Keratinocyte (primary cell): ENCODE results near the gene CASP6. TPM values are rescaled to one million over a fixed set of nuclear protein-coding genes. Genes with fewer than 3 reads are reported as not detected.

Experiments
- DNase-seq: peaks from one replicate; pipeline ENCODE4 v3.0.0-alpha.2; 2011; ENCODE audit warnings: low read depth, missing footprints, low spot score
- FAIRE-seq: peaks from 2 replicates; lab custom pipeline; 2011; peaks lifted over from hg19 to GRCh38; lab: Jason Lieb, UNC
- H2AFZ ChIP-seq: 2 replicates; pipeline ENCODE4 v1.6.0; 2012; ENCODE audit warnings: low read length, control low read depth, inconsistent platforms; ENCODE audit not compliant: control insufficient read depth
- H3K27ac ChIP-seq: 2 replicates; pipeline ENCODE4 v1.5.1; 2011; ENCODE audit warnings: low read length; ENCODE audit not compliant: control insufficient read depth, insufficient read depth
- H3K27me3 ChIP-seq: 3 replicates; pipeline ENCODE4 v1.6.0; 2011; ENCODE audit warnings: low read length; ENCODE audit not compliant: control insufficient read depth, insufficient read depth; ENCODE audit errors: extremely low read depth
- H3K36me3 ChIP-seq, 2 experiments: 2 replicates in 1 of 2; 3 replicates in 1 of 2; pipeline ENCODE4 v1.5.1; 2011; ENCODE audit warnings: low read length in 2 of 2, mild to moderate bottlenecking in 1 of 2; ENCODE audit not compliant: control insufficient read depth in 2 of 2, insufficient read depth in 2 of 2; ENCODE audit errors: extremely low read depth in 1 of 2
- H3K4me1 ChIP-seq: 3 replicates; pipeline ENCODE4 v1.5.1; 2011; ENCODE audit warnings: low read length; ENCODE audit not compliant: control insufficient read depth, insufficient read depth; ENCODE audit errors: extremely low read depth
- H3K4me2 ChIP-seq: 3 replicates; pipeline ENCODE4 v1.6.0; 2011; ENCODE audit warnings: low read depth, low read length; ENCODE audit not compliant: control insufficient read depth, insufficient read depth; ENCODE audit errors: extremely low read depth
- H3K4me3 ChIP-seq, 3 experiments: fragments of 200-600 bp in 1 of 3; sonication (generic) in 1 of 3; 2 replicates in 2 of 3; 3 replicates in 1 of 3; pipeline ENCODE4 v1.5.1; 2011 to 2016; ENCODE audit warnings: low read length in 3 of 3, mild to moderate bottlenecking in 3 of 3, control low read depth in 2 of 3, inconsistent platforms in 1 of 3, low read depth in 1 of 3, mixed read lengths in 1 of 3, mixed run types in 1 of 3, moderate library complexity in 1 of 3; ENCODE audit not compliant: control insufficient read depth in 2 of 3, insufficient read depth in 2 of 3; ENCODE audit errors: extremely low read depth in 1 of 3
- H3K79me2 ChIP-seq: 2 replicates; pipeline ENCODE4 v1.6.0; 2012; ENCODE audit warnings: low read length; ENCODE audit not compliant: control insufficient read depth, insufficient read depth
- H3K9ac ChIP-seq: 3 replicates; pipeline ENCODE4 v1.6.0; 2011; ENCODE audit warnings: low read length; ENCODE audit not compliant: control insufficient read depth, insufficient read depth; ENCODE audit errors: extremely low read depth
- H3K9me1 ChIP-seq: 3 replicates; pipeline ENCODE4 v1.6.0; 2011; ENCODE audit warnings: low read length; ENCODE audit not compliant: control insufficient read depth, insufficient read depth; ENCODE audit errors: extremely low read depth
- H3K9me3 ChIP-seq: 2 replicates; pipeline ENCODE4 v1.5.1; 2012; ENCODE audit warnings: low read depth, low read length; ENCODE audit not compliant: control insufficient read depth
- H4K20me1 ChIP-seq: 3 replicates; pipeline ENCODE4 v1.6.0; 2011; ENCODE audit warnings: low read length; ENCODE audit not compliant: control insufficient read depth, insufficient read depth; ENCODE audit errors: extremely low read depth
- EZH2 ChIP-seq: IDR thresholded peaks from one replicate; pipeline ENCODE4 v1.6.1; 2012; ENCODE audit warnings: inconsistent platforms, mild to moderate bottlenecking, low read length, moderate library complexity
- dilution Hi-C: fragments of 300-500 bp; cut with MboI; formaldehyde crosslinking; loops from one replicate; pipeline ENCODE4 v1.7.0; 2020; ENCODE audit warnings: low sequenced_read_pairs; ENCODE audit not compliant: extremely low pct_ligation_motif_present
- polyA plus RNA-seq, 5 experiments: library from polyadenylated mRNA; depleted of rRNA in 3 of 5; stranded (reverse) in 3 of 5; stranded (forward) in 1 of 5; unstranded in 1 of 5; fragments of >200 nt; gene quantifications; 1 replicate in 1 of 5; 2 replicates in 3 of 5; 3 replicates in 1 of 5; pipeline versions ENCODE4 v1.2.1 to v1.2.3, GENCODE V29; 2011 to 2012; ENCODE audit warnings: missing spikeins in 2 of 5, low read depth in 1 of 5, low replicate concordance in 1 of 5
- TF ChIP-seq, protein P1 (sequence below), 3 experiments: IDR thresholded peaks in 1 of 3; conservative IDR thresholded peaks in 1 of 3; optimal IDR thresholded peaks in 1 of 3; 2 replicates in 2 of 3; 3 replicates in 1 of 3; pipeline versions ENCODE3 to v1.5.1; 2011; ENCODE audit warnings: low read length in 3 of 3, mild to moderate bottlenecking in 3 of 3, moderate library complexity in 2 of 3, control low read depth in 1 of 3, inconsistent platforms in 1 of 3; ENCODE audit not compliant: insufficient read depth in 2 of 3; ENCODE audit errors: extremely low read depth in 1 of 3

CASP6 gene
- polyA plus RNA-seq, 1 donor (not counting 4 experiments of a cell fraction or from before 2014, with no cell fraction given): 52.0 TPM

DNA sequence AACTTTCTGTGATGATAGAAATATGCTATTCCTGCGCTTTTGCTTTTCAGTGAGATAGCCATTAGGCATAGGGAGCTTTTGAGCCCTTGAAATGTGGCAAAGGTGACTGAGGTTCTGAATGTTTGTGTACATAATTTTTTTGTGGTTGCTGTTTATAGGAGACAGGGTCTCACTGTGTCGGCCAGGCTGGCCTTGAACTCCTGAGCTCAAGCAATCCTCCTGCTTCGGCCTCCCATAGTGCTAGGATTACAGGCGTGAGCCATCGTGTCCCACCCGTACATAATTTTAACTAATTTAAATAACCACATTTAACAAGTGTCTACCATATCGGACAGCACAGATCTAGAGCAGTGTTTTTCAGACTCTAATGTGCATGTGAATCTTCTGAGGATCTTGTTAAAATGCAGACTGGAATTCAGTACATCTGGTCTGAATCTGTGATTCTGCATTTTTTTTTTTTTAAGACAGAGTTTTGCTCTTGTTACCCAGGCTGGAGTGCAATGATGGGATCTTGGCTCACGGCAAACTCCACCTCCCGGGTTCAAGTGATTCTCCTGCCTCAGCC, 45.3 kb downstream of the CASP6 start:
- no peak overlapping the region for H2AFZ ChIP-seq

DNA sequence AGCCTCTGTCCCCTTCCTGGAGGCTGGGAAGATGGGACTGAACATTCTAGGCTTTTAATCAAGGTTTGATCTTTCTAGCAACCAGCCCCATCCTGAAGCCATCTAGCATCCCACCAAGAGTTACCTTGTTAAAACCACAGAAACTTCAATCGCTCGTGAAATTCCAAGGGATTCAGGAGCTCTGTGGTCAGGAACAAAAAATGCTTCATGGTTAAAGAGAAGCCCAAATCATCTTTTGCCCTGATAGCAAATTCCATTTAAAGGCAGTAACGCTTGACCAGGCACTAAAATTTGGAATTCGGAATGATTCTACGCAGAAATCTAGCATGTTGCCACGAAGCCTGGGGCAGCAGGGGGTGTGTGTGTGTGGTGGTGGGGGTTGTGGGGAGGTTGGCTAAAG, 47.8 kb downstream of the CASP6 start:
- Histone ChIP-seq H3K4me1 (no peaks in the 10 kb centered on the region), H3K9me3 (no peaks in the 10 kb centered on the region), H3K9me1 (no peaks in the 10 kb centered on the region), H3K4me3 (no peak overlapping the region), H3K4me2 (no peak overlapping the region), H3K79me2 (no peaks in the 10 kb centered on the region), H3K27ac (no peak overlapping the region), H3K27me3 (no peaks in the 10 kb centered on the region), H4K20me1 (no peaks in the 10 kb centered on the region), H3K9ac (no peak overlapping the region), H2AFZ (no peak overlapping the region), H3K36me3 (no peaks in the 10 kb centered on the region)
- dilution Hi-C loops: no loop called here
- FAIRE-seq (no peak), DNase-seq (no peak)
- TF ChIP-seq, protein P1, sequence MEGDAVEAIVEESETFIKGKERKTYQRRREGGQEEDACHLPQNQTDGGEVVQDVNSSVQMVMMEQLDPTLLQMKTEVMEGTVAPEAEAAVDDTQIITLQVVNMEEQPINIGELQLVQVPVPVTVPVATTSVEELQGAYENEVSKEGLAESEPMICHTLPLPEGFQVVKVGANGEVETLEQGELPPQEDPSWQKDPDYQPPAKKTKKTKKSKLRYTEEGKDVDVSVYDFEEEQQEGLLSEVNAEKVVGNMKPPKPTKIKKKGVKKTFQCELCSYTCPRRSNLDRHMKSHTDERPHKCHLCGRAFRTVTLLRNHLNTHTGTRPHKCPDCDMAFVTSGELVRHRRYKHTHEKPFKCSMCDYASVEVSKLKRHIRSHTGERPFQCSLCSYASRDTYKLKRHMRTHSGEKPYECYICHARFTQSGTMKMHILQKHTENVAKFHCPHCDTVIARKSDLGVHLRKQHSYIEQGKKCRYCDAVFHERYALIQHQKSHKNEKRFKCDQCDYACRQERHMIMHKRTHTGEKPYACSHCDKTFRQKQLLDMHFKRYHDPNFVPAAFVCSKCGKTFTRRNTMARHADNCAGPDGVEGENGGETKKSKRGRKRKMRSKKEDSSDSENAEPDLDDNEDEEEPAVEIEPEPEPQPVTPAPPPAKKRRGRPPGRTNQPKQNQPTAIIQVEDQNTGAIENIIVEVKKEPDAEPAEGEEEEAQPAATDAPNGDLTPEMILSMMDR (optimal IDR thresholded peaks at IDR 0.05 in 1 of 3, IDR thresholded peaks at IDR 0.05 in 1 of 3, conservative IDR thresholded peaks at IDR 0.05 in 1 of 3; ENCODE audit: extremely low read depth in 1 of 3, insufficient read depth in 2 of 3, low read length in 3 of 3): no peak
- no peak for TF ChIP-seq EZH2

More for the DNA sequence above, 45.3 kb downstream of the CASP6 start:
- Histone ChIP-seq H3K79me2 (no peaks in the 10 kb centered on the region), H3K36me3 (no peaks in the 10 kb centered on the region), H3K4me3 (no peak overlapping the region), H3K4me1 (no peaks in the 10 kb centered on the region), H4K20me1 (no peaks in the 10 kb centered on the region), H3K9ac (no peak overlapping the region), H3K27ac (no peak overlapping the region), H3K4me2 (no peak overlapping the region), H3K9me1 (no peaks in the 10 kb centered on the region), H3K27me3 (no peaks in the 10 kb centered on the region), H3K9me3 (no peaks in the 10 kb centered on the region)
- DNase-seq: no peak
- no peak for FAIRE-seq
- dilution Hi-C loops: no loop called here
- no peak for TF ChIP-seq EZH2
- TF ChIP-seq, protein P1 (optimal IDR thresholded peaks at IDR 0.05 in 1 of 3, IDR thresholded peaks at IDR 0.05 in 1 of 3, conservative IDR thresholded peaks at IDR 0.05 in 1 of 3; ENCODE audit: extremely low read depth in 1 of 3, insufficient read depth in 2 of 3, low read length in 3 of 3): no peak
